IMR-90 (cell line): ENCODE results near the gene RYR2. TPM values are rescaled to one million over a fixed set of nuclear protein-coding genes. Genes with fewer than 3 reads are reported as not detected.

ENCODE experiments used
- ATAC-seq: fragments of 200-7000 bp; cut with Tn5 transposase; 2 replicates; pipeline ENCODE4 v1.9.1; 2020; ENCODE audit warnings: low read depth, mild to moderate bottlenecking, moderate library complexity
- BruUV-seq: library from RNA; stranded (reverse); fragments of 400-500 nt; replicated peaks from 2 replicates; lab custom pipeline; 2021; lab: Mats Ljungman, UMichigan
- CTCF ChIA-PET: fragments of 300-600 bp; formaldehyde crosslinking; extraction: SDS; loops from one replicate; lab custom pipeline; 2021; ENCODE audit warnings: antibody characterized with exemption; lab: Yijun Ruan, JAX
- POLR2A ChIA-PET: fragments of 300-600 bp; sonication (Branson Sonifier 250); formaldehyde crosslinking; loops from one replicate; lab custom pipeline; 2022; ENCODE audit warnings: antibody characterized with exemption; ENCODE audit not compliant: unreplicated experiment; lab: Charles Lee
- DNase-seq: peaks from one replicate; pipeline ENCODE4 v3.0.0; 2013
- H2AFZ ChIP-seq: replicated peaks from 2 replicates; pipeline ENCODE3; 2013; ENCODE audit warnings: low read length, mild to moderate bottlenecking; ENCODE audit not compliant: poor library complexity
- H2AK5ac ChIP-seq: 2 replicates; pipeline ENCODE4 v1.6.1; 2013; ENCODE audit warnings: low read depth, low read length, inconsistent platforms
- H2AK9ac ChIP-seq: replicated peaks from 2 replicates; pipeline ENCODE3; 2013; ENCODE audit warnings: mild to moderate bottlenecking, low read depth, low read length, moderate library complexity; ENCODE audit not compliant: poor library complexity
- H2BK120ac ChIP-seq: 2 replicates; pipeline ENCODE4 v1.6.1; 2013; ENCODE audit warnings: low read depth, low read length, inconsistent platforms
- H2BK15ac ChIP-seq: 3 replicates; pipeline ENCODE4 v1.6.1; 2013; ENCODE audit warnings: low read depth, low read length, inconsistent platforms
- H2BK20ac ChIP-seq: 2 replicates; pipeline ENCODE4 v1.6.1; 2013; ENCODE audit warnings: low read depth, mild to moderate bottlenecking, inconsistent platforms, low read length, moderate library complexity
- H2BK5ac ChIP-seq: 2 replicates; pipeline ENCODE4 v1.6.1; 2013; ENCODE audit warnings: mild to moderate bottlenecking, low read depth, low read length, inconsistent platforms; ENCODE audit not compliant: poor library complexity, severe bottlenecking
- H3K14ac ChIP-seq: replicated peaks from 2 replicates; pipeline ENCODE4 v1.6.1; 2013; ENCODE audit warnings: low read depth, low read length, inconsistent platforms
- H3K18ac ChIP-seq: 2 replicates; pipeline ENCODE4 v1.6.1; 2013; ENCODE audit warnings: low read depth, low read length, control low read depth
- H3K23ac ChIP-seq: 2 replicates; pipeline ENCODE4 v1.6.1; 2013; ENCODE audit warnings: low read depth, low read length, inconsistent platforms
- H3K27ac ChIP-seq: 2 replicates; pipeline ENCODE4 v1.5.1; 2013; ENCODE audit warnings: mild to moderate bottlenecking, control low read depth, low read length; ENCODE audit not compliant: insufficient read depth
- H3K27me3 ChIP-seq: 2 replicates; pipeline ENCODE4 v1.6.1; 2013; ENCODE audit warnings: low read length; ENCODE audit not compliant: control insufficient read depth, insufficient read depth
- H3K36me3 ChIP-seq: 2 replicates; pipeline ENCODE4 v1.6.1; 2013; ENCODE audit warnings: low read length, mixed read lengths; ENCODE audit not compliant: control insufficient read depth, insufficient read depth
- H3K4ac ChIP-seq: 2 replicates; pipeline ENCODE4 v1.6.1; 2013; ENCODE audit warnings: low read depth, low read length, inconsistent platforms
- H3K4me1 ChIP-seq: 2 replicates; pipeline ENCODE4 v1.6.1; 2013; ENCODE audit warnings: low read length, mixed read lengths; ENCODE audit not compliant: control insufficient read depth, insufficient read depth
- H3K4me2 ChIP-seq: 2 replicates; pipeline ENCODE4 v1.6.1; 2013; ENCODE audit warnings: low read depth, mild to moderate bottlenecking, control low read depth, low read length, moderate library complexity
- H3K4me3 ChIP-seq: 2 replicates; pipeline ENCODE4 v1.5.1; 2013; ENCODE audit warnings: low read depth, mild to moderate bottlenecking, control low read depth, low read length, moderate library complexity; ENCODE audit not compliant: insufficient read depth
- H3K56ac ChIP-seq: 2 replicates; pipeline ENCODE4 v1.6.1; 2013; ENCODE audit warnings: low read length, inconsistent platforms; ENCODE audit not compliant: insufficient read depth; ENCODE audit errors: extremely low read depth
- H3K79me1 ChIP-seq, 2 experiments: 2 replicates each; pipeline ENCODE4 v1.6.1; 2013; ENCODE audit warnings: low read length in 2 of 2, inconsistent platforms in 1 of 2, low read depth in 1 of 2
- H3K9ac ChIP-seq: 2 replicates; pipeline ENCODE4 v1.6.1; 2013; ENCODE audit warnings: low read depth, low read length, control low read depth
- H3K9me1 ChIP-seq: 2 replicates; pipeline ENCODE4 v1.6.1; 2013; ENCODE audit warnings: low read length, inconsistent platforms; ENCODE audit not compliant: insufficient read depth
- H3K9me3 ChIP-seq: 2 replicates; pipeline ENCODE4 v1.6.1; 2013; ENCODE audit warnings: low read length; ENCODE audit not compliant: control insufficient read depth, insufficient read depth
- H4K20me1 ChIP-seq: 2 replicates; pipeline ENCODE4 v1.6.1; 2013; ENCODE audit warnings: low read length, inconsistent platforms; ENCODE audit not compliant: insufficient read depth
- H4K5ac ChIP-seq: 2 replicates; pipeline ENCODE4 v1.6.1; 2013; ENCODE audit warnings: mild to moderate bottlenecking, low read depth, low read length, control low read depth
- H4K8ac ChIP-seq, 2 experiments: 2 replicates each; pipeline ENCODE4 v1.6.1; 2013; ENCODE audit warnings: low read depth in 2 of 2, low read length in 2 of 2, control low read depth in 1 of 2, inconsistent platforms in 1 of 2
- H4K91ac ChIP-seq: 2 replicates; pipeline ENCODE4 v1.6.1; 2013; ENCODE audit warnings: low read depth, low read length, inconsistent platforms; ENCODE audit not compliant: insufficient read depth
- BHLHE40 ChIP-seq: fragments of 150-350 bp; IDR thresholded peaks from 2 replicates; pipeline ENCODE4 v1.6.1; 2016; ENCODE audit warnings: mild to moderate bottlenecking, low read depth, low read length
- CEBPB ChIP-seq: IDR thresholded peaks from 2 replicates; pipeline ENCODE4 v1.6.1; 2012; ENCODE audit warnings: low read depth, low read length, improper control_type of control experiment
- CHD1 ChIP-seq: IDR thresholded peaks from 2 replicates; pipeline ENCODE4 v1.6.1; 2012; ENCODE audit warnings: low read depth, low read length, improper control_type of control experiment
- CTCF ChIP-seq: conservative IDR thresholded peaks from 2 replicates; pipeline ENCODE4 v1.5.1; 2012; ENCODE audit warnings: mild to moderate bottlenecking, low read depth, low read length, improper control_type of control experiment
- ELK1 ChIP-seq: fragments of 150-350 bp; IDR thresholded peaks from 2 replicates; pipeline ENCODE4 v1.6.1; 2016; ENCODE audit warnings: low read depth, mild to moderate bottlenecking, low read length, moderate library complexity, borderline replicate concordance
- FOS ChIP-seq: fragments of 150-350 bp; IDR thresholded peaks from 2 replicates; pipeline ENCODE4 v1.6.1; 2016; ENCODE audit warnings: low read depth, low read length
- MAFK ChIP-seq: IDR thresholded peaks from 2 replicates; pipeline ENCODE4 v1.6.1; 2012; ENCODE audit warnings: low read depth, low read length, improper control_type of control experiment
- MAZ ChIP-seq: IDR thresholded peaks from 2 replicates; pipeline ENCODE4 v1.6.1; 2012; ENCODE audit warnings: low read depth, mild to moderate bottlenecking, low read length, improper control_type of control experiment, moderate library complexity, borderline replicate concordance
- MXI1 ChIP-seq: IDR thresholded peaks from 2 replicates; pipeline ENCODE4 v1.6.1; 2012; ENCODE audit warnings: low read depth, mild to moderate bottlenecking, low read length, moderate library complexity, borderline replicate concordance
- NFE2L2 ChIP-seq: fragments of 150-350 bp; IDR thresholded peaks from 2 replicates; pipeline ENCODE4 v1.6.1; 2016; ENCODE audit warnings: low read depth, mild to moderate bottlenecking, low read length
- POLR2A ChIP-seq: IDR thresholded peaks from 2 replicates; pipeline ENCODE4 v1.6.1; 2012; ENCODE audit warnings: mild to moderate bottlenecking, low read depth, low read length
- RAD21 ChIP-seq: IDR thresholded peaks from 2 replicates; pipeline ENCODE4 v1.6.1; 2012; ENCODE audit warnings: low read length, improper control_type of control experiment
- RCOR1 ChIP-seq: IDR thresholded peaks from 2 replicates; pipeline ENCODE4 v1.6.1; 2012; ENCODE audit warnings: mild to moderate bottlenecking, low read length, improper control_type of control experiment; ENCODE audit not compliant: insufficient replicate concordance
- RFX5 ChIP-seq: IDR thresholded peaks from 2 replicates; pipeline ENCODE4 v1.8.0; 2012; ENCODE audit warnings: low read depth, mild to moderate bottlenecking, low read length, moderate library complexity
- SMC3 ChIP-seq: fragments of 150-350 bp; IDR thresholded peaks from 2 replicates; pipeline ENCODE4 v1.6.1; 2016; ENCODE audit warnings: low read depth, mild to moderate bottlenecking, antibody characterized with exemption, low read length, moderate library complexity
- WGBS, 2 experiments: methylation state at CpG; one replicate each; pipeline versions ENCODE4 v1.1.5 to v1.1.7; 2013; ENCODE audit warnings: missing lambda C conversion rate in 2 of 2; ENCODE audit not compliant: insufficient read length in 1 of 2; ENCODE audit errors: extremely low coverage in 2 of 2; 5-methylcytosine and 5-hydroxymethylcytosine counted together
- dilution Hi-C: fragments of 300-500 bp; cut with HindIII; formaldehyde crosslinking; loops from one replicate; pipeline ENCODE4 v1.14.3; 2018; ENCODE audit warnings: low sequenced_read_pairs; ENCODE audit not compliant: unreplicated experiment
- in situ Hi-C: fragments of 300-500 bp; cut with MboI; formaldehyde crosslinking; loops from 3 replicates; pipeline ENCODE4 v1.14.3; 2019; ENCODE audit warnings: low sequenced_read_pairs, inconsistent platforms, mixed read lengths
- intact Hi-C: fragments of 100-400 bp; cut with micrococcal nuclease; formaldehyde crosslinking; loops from 2 replicates; pipeline ENCODE4 v1.10.0; 2022
- polyA plus RNA-seq, 3 experiments: library from polyadenylated mRNA; depleted of rRNA; stranded (reverse); fragments of >200 nt; gene quantifications; 2 replicates each; pipeline ENCODE4 v1.2.3, GENCODE V29; 2012; ENCODE audit warnings: low replicate concordance in 1 of 3
- total RNA-seq: library from RNA; depleted of rRNA; stranded (reverse); fragments of >200 nt; gene quantifications from 2 replicates; pipeline ENCODE4 v1.2.3, GENCODE V29; 2012

Gene RYR2
- total and polyA plus RNA-seq, 2 of the 4 experiments (the other 2 are of a cell fraction) = not detected

- Histone ChIP-seq H3K9ac (no peak overlapping the region), H3K27me3 (no peaks in the 10 kb centered on the region), H4K91ac (no peak overlapping the region), H3K23ac (no peak overlapping the region), H3K56ac (no peak overlapping the region), H2BK15ac (no peak overlapping the region), H3K36me3 (no peaks in the 10 kb centered on the region), H3K9me3 (peaks cover 6% of the 10 kb centered on the region), H3K27ac (no peak overlapping the region), H2BK5ac (no peak overlapping the region), H3K4me2 (no peak overlapping the region), H4K5ac (no peak overlapping the region), H3K4me3 (no peak overlapping the region), H3K9me1 (no peaks in the 10 kb centered on the region), H3K14ac (no peak overlapping the region), H2AK9ac (no peak overlapping the region), H4K20me1 (no peaks in the 10 kb centered on the region), H2BK120ac (no peak overlapping the region), H2AFZ (no peak overlapping the region), H3K4ac (no peak overlapping the region), H3K4me1 (no peaks in the 10 kb centered on the region), H3K79me1 (no peaks in the 10 kb centered on the region), H2AK5ac (no peak overlapping the region), H2BK20ac (no peak overlapping the region), H4K8ac (no peak overlapping the region), H3K18ac (no peak overlapping the region)
- ATAC-seq (no peak), DNase-seq (no peak)
- in situ Hi-C loops (no loop called here), dilution Hi-C loops (no loop called here), intact Hi-C loops (no loop called here)
- no TSS peak for BruUV-seq
- ChIA-PET CTCF (no interaction called here), POLR2A (no interaction called here)
- no CpG with 5 or more reads among the region's 5 CpGs for WGBS, 2 experiments
- TF ChIP-seq RCOR1 (no peak), MAFK (no peak), RAD21 (no peak), MXI1 (no peak), BHLHE40 (no peak), NFE2L2 (no peak), MAZ (no peak), RFX5 (no peak), ELK1 (no peak), FOS (no peak), CTCF (no peak), CHD1 (no peak), SMC3 (no peak), POLR2A (no peak), CEBPB (no peak)
Observed at GRCh38 chr1:237542525-237543418, 500.8 kb downstream of the RYR2 start.
